ENCODE data around the gene KCNQ4.

DNA sequence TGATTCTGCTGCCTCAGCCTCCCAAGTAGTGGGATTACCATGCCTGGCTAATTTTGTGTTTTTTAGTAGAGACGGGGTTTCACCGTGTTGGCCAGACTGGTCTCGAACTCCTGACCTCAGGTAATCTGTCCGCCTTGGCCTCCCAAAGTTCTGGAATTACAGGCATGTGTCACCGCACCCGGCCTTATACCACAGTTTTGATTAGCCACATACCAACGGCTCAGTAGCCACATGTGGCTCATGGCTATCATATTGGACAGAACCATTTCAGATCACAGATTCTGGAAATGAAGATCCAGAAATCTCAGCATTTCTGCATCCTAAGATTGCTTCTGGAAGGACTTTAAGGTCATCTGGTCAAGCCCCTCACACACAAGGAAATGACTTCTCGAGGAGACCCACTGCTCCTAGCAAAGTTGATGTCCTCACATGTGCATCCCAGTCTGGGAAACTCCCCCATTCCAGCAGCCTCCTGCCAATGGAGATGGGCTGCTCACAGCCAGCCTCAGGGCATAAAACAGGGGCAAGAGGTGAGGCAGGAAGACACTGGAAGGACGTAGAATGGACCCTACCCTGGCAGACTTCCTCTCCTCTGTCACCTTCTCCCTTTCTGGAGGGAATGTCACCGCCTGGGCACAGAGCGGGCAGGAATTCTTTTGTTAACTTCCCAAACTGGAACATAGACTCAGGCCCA lies 96.0 kb downstream of the KCNQ4 start:
- TF ChIP-seq, protein P1, sequence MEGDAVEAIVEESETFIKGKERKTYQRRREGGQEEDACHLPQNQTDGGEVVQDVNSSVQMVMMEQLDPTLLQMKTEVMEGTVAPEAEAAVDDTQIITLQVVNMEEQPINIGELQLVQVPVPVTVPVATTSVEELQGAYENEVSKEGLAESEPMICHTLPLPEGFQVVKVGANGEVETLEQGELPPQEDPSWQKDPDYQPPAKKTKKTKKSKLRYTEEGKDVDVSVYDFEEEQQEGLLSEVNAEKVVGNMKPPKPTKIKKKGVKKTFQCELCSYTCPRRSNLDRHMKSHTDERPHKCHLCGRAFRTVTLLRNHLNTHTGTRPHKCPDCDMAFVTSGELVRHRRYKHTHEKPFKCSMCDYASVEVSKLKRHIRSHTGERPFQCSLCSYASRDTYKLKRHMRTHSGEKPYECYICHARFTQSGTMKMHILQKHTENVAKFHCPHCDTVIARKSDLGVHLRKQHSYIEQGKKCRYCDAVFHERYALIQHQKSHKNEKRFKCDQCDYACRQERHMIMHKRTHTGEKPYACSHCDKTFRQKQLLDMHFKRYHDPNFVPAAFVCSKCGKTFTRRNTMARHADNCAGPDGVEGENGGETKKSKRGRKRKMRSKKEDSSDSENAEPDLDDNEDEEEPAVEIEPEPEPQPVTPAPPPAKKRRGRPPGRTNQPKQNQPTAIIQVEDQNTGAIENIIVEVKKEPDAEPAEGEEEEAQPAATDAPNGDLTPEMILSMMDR (IDR thresholded peaks at IDR 0.05) = no peak
- no peak for TF ChIP-seq POLR2A (IDR thresholded peaks at IDR 0.05)
